Spleen (tissue), 7 donors: ENCODE measurements around the gene RBX1.

Experiments used
- POLR2A ChIP-seq, 3 donors: fragments of 450-650 bp; IDR thresholded peaks; one replicate each; pipeline ENCODE4 v1.5.1; 2017; ENCODE audit warnings: antibody characterized with exemption in 3 of 3, mild to moderate bottlenecking in 1 of 3
- POLR2AphosphoS5 ChIP-seq, 3 donors: sonication (generic); formaldehyde crosslinking; IDR thresholded peaks; one replicate each; pipeline ENCODE4 v1.5.1; 2017; ENCODE audit warnings: antibody characterized with exemption in 3 of 3
- TF ChIP-seq, protein P1 (sequence below), 11 experiments: fragments of 200-600 bp in 7 of 11; fragments of 450-650 bp in 4 of 11; sonication (generic) in 4 of 11; IDR thresholded peaks in 8 of 11; conservative IDR thresholded peaks in 3 of 11; 1 replicate in 7 of 11; 2 replicates in 4 of 11; pipeline versions ENCODE4 v1.4.0 to v1.8.0; 2016 to 2021; ENCODE audit warnings: antibody characterized with exemption in 11 of 11, inconsistent platforms in 4 of 11, mild to moderate bottlenecking in 1 of 11
- donor health status: DM: no; HTN: no; CAD: no; lungs with moderate emphysema.
- donor health status: DM: no; HTN: no; CAD: no.
- donor health status: DM: no; HTN: no; CAD: no.

DNA sequence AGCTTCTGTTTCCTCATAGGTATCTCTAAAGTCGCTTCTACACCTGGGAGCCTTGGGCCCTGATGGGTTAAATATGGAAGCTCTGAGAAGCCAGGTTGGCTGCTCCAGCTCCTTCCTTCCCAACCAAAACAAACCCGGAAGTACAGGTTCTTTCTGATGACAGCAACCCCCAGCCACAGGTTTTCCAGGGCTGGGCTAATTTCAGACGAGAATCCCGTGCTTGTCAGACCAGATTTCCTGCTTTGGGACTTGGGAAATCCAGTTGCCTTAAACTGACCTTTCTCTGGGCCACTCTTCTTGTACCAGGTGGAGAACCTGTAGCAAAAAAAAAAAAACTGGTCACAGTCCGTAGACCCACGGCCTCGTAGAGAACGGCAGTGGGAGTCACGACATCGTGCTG, 51.9 kb downstream of the RBX1 start:
- TF ChIP-seq, protein P1, sequence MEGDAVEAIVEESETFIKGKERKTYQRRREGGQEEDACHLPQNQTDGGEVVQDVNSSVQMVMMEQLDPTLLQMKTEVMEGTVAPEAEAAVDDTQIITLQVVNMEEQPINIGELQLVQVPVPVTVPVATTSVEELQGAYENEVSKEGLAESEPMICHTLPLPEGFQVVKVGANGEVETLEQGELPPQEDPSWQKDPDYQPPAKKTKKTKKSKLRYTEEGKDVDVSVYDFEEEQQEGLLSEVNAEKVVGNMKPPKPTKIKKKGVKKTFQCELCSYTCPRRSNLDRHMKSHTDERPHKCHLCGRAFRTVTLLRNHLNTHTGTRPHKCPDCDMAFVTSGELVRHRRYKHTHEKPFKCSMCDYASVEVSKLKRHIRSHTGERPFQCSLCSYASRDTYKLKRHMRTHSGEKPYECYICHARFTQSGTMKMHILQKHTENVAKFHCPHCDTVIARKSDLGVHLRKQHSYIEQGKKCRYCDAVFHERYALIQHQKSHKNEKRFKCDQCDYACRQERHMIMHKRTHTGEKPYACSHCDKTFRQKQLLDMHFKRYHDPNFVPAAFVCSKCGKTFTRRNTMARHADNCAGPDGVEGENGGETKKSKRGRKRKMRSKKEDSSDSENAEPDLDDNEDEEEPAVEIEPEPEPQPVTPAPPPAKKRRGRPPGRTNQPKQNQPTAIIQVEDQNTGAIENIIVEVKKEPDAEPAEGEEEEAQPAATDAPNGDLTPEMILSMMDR (IDR thresholded peaks at IDR 0.05 in 8 of 11, conservative IDR thresholded peaks at IDR 0.05 in 3 of 11): no peak
- TF ChIP-seq POLR2A (IDR thresholded peaks at IDR 0.05) (no peak), POLR2AphosphoS5 (IDR thresholded peaks at IDR 0.05) (no peak)
